Subcutaneous adipose tissue (tissue), 4 donors: ENCODE results near the gene PROZ. TPM values are rescaled to one million over a fixed set of nuclear protein-coding genes. Genes with fewer than 3 reads are reported as not detected.

Experiments used
- total RNA-seq, 4 donors: library from RNA; depleted of rRNA; stranded (reverse); fragments of >200 nt; gene quantifications; one replicate each; pipeline ENCODE4 v1.1.0, GENCODE V29; 2016
- TF ChIP-seq, protein P1 (sequence below): fragments of 450-650 bp; IDR thresholded peaks from one replicate; pipeline ENCODE4 v1.5.1; 2016; ENCODE audit warnings: low read depth, mild to moderate bottlenecking, control low read depth, antibody characterized with exemption, moderate library complexity

Gene PROZ
- total RNA-seq, 4 donors from 2014 or later: not detected

DNA sequence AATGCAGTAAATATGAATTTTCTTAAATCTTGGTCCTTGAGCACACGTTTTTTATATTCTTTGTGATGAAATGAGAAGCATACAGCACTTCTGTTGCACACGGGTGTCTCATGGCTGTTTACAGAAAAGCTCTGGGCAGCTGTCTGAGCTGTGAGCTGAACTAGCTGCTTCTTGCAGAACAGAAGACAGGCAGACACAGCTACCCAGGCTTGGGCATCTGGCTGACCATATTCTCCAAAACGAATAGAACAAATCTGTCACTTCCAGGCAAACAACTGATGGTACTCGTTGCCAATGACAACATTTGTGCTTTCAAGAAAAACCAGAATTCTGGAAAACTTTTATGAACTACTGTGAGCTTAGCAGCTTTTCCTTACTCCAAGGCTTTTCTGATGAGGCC, 33.8 kb downstream of the PROZ start:
- TF ChIP-seq, protein P1, sequence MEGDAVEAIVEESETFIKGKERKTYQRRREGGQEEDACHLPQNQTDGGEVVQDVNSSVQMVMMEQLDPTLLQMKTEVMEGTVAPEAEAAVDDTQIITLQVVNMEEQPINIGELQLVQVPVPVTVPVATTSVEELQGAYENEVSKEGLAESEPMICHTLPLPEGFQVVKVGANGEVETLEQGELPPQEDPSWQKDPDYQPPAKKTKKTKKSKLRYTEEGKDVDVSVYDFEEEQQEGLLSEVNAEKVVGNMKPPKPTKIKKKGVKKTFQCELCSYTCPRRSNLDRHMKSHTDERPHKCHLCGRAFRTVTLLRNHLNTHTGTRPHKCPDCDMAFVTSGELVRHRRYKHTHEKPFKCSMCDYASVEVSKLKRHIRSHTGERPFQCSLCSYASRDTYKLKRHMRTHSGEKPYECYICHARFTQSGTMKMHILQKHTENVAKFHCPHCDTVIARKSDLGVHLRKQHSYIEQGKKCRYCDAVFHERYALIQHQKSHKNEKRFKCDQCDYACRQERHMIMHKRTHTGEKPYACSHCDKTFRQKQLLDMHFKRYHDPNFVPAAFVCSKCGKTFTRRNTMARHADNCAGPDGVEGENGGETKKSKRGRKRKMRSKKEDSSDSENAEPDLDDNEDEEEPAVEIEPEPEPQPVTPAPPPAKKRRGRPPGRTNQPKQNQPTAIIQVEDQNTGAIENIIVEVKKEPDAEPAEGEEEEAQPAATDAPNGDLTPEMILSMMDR: no peak

DNA sequence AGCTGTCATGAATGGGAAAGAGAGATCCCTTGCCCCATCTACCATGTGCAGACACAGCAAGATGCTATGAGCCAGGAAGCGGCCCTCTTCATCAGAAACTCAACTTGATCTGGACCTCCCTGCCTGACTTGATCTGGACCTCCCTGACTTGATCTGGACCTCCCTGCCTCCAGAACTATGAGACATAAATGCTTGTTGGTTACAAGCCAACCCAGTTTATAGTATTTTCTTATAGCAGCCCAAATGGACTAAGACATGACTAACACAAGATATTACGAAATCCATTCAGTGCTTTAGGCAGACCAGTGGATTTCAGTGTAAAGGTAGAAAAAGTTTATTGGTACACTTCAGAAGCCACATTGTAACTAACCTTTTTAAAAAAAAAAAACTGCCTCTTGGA, 34.5 kb downstream of the PROZ start:
- TF ChIP-seq, protein P1: no peak

DNA sequence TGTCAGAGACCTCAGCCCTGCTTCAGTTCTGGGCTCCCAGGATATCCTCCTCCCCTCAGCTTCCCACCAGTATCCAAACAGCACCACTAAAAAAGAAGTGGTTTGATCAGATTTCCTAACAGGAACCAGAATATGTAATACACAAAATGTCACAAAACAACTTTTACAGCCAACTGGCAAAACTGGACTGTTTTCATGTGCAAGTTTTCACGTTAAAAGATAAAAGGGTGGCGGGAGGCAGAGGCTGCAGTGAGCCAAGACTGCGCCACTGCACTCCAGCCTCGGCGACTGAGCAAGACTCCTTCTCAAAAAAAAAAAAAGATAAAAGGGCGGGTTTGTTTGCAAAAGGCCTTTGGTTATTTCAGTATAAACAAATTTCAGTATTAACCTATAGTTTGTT, 36.9 kb downstream of the PROZ start:
- TF ChIP-seq, protein P1: no peak

DNA sequence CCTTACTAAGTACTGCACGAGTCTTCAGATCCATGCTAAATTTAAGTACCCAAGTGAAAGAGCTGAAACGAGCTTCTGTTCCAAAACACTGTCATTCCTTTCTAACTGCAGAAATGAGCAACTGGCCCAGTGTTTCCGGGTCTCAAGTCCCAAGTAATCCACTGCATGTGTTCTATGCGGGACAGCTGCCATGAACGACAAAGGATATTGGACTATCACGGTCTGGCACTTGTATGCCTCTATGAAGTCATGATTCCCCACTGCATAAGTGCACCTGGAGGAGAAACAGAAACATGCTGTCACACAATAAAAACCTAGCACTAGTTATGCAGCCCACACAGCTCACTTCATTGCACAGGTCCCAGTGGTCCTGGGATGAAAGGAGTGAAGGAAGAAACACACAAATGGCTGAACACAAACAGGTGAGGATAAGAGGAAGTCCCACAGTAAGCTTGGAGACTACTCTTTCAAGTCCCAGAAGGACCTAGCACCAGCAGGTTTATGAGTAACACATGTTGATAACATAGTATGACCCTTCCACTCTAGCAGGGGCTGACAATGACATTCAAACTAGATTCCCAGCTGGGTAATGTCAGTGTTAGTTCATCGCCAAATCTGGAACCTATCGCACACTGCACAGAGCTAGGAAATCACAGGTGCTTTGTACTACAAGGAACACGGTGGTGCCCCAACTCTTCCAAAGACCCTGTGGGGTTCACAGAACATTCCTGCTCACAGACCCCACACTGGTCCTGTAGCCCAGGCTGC, 38.7 kb downstream of the PROZ start:
- TF ChIP-seq, protein P1: no peak

DNA sequence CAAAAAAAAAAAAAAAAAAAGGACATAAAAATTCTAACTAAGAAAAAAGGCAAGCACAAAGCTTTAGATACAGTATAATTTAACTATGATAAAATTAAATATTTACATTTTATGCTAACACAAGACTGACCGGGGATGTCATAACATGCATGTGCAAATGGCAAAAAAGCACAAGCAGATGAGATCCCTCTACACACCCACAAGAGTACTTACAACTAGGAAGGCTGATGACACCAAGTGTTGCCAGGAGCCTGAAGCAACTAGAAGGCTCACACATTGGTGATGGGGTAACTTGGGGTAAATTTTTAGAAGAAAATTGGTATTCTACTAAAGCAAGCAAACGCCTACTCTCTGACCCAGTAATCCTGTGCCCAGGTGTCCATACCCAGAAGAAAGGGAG, 43.4 kb downstream of the PROZ start:
- TF ChIP-seq, protein P1: no peak

DNA sequence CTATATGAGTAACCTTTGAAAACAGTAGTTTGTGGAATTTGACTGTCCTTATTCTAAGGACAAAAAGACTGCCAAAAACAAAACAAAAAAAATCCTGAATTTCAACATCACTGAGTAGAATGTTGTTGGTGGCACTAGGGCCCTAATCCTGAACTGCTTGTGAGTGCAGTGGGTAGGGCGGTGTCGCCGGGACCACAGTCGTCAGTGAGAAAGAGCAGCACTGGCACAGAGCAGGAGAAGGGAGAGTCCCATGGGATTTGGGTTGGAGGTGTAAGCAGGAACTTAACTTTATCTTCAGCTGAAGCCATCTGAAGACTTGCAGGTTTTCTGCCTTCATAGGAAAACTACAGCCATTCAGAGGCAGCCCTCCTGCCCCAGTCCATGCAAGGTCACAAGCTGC, 44.5 kb downstream of the PROZ start:
- TF ChIP-seq, protein P1: no peak

DNA sequence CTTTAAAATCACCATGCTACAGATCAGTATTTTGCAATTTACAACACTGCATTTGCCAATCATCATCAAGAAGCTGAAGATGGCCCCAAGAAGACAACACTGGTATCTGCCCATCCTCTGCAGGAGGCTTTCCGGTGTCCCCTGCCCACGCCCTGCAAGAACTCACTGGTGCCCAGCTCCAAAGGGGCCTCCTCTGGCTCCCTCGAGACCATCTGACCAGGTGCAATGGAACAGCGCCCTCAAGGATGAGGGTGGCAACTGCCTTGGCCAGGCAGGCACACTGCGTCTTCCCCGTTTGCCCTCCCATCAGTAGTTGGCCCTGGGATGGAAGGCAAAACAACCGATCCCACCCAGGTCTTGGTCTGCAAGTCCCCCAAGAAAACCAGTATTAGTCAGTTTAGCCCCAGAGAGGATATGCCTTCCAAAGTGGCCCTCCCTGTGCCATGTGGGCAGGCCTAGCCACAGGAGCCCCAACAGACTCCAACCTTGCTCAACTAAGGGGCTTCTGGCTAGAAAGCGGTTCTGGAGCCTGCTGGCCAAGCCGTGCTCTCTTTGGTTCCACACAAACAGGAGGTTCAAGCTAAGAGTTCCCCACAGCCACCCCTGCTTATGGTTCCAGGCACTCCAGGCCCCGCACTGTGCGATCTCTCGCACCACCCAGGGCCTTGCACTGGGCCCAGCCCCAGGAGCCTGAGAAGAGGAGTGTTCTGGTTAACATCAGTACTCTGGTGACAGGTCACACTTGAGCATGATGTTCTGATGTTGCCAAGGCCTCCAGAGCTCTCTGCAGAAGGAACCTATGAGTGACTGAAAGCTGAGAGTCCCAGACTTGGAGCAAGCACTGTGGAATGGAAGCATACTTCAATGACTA, 45.3 kb downstream of the PROZ start:
- TF ChIP-seq, protein P1: no peak
